Progenitor cell of endocrine pancreas (in vitro differentiated cells): ENCODE measurements around the gene FGF9. TPM values are rescaled to one million over a fixed set of nuclear protein-coding genes. Genes with fewer than 3 reads are reported as not detected.

Experiments
- DNase-seq: peaks from one replicate; pipeline ENCODE4 v3.0.0; 2021; ENCODE audit warnings: low spot score; ENCODE audit not compliant: unreplicated experiment
- H3K27ac Mint-ChIP-seq: 2 replicates; pipeline ENCODE4 v1.8.0; 2021; ENCODE audit warnings: mild to moderate bottlenecking, moderate library complexity, mixed read lengths
- H3K27me3 Mint-ChIP-seq: 2 replicates; pipeline ENCODE4 v1.8.0; 2021; ENCODE audit warnings: mixed read lengths
- H3K36me3 Mint-ChIP-seq: 2 replicates; pipeline ENCODE4 v1.8.0; 2022; ENCODE audit warnings: mixed read lengths; ENCODE audit not compliant: insufficient read depth
- H3K4me1 Mint-ChIP-seq: 2 replicates; pipeline ENCODE4 v1.8.0; 2021; ENCODE audit warnings: low read depth, mixed read lengths
- H3K4me3 Mint-ChIP-seq: 2 replicates; pipeline ENCODE4 v1.8.0; 2021; ENCODE audit warnings: low read depth, mild to moderate bottlenecking, moderate library complexity, mixed read lengths
- H3K9me3 Mint-ChIP-seq: 2 replicates; pipeline ENCODE4 v1.8.0; 2021; ENCODE audit warnings: low read depth, mixed read lengths
- CTCF ChIP-seq: fragments of 200-600 bp; sonication (generic); IDR thresholded peaks from one replicate; pipeline ENCODE4 v1.5.0; 2021; ENCODE audit warnings: antibody characterized with exemption, mild to moderate bottlenecking; ENCODE audit not compliant: unreplicated experiment
- total RNA-seq: library from RNA; stranded (reverse); gene quantifications from 2 replicates; pipeline ENCODE4 v1.2.1, GENCODE V29; 2021

FGF9 gene
- total RNA-seq, 1 donor from 2014 or later = 15.9 TPM

- DNase-seq = no peak
- peak; percentile 90 for TF ChIP-seq CTCF
These were observed 32.3 kb upstream of the FGF9 start for GRCh38 chr13:21638319-21639282.

GRCh38 chr13:21639561-21639960 is 31.3 kb upstream of the FGF9 start:
- H3K4me1 Mint-ChIP-seq = peaks cover 3% of the 10 kb centered on the region
- no peaks in the 10 kb centered on the region for H3K36me3 Mint-ChIP-seq
- H3K27me3 Mint-ChIP-seq = peaks cover 3% of the 10 kb centered on the region
- H3K27ac Mint-ChIP-seq = no peak overlapping the region
- H3K9me3 Mint-ChIP-seq = no peaks in the 10 kb centered on the region
- H3K4me3 Mint-ChIP-seq = no peak overlapping the region
- TF ChIP-seq CTCF = no peak
- DNase-seq = no peak

More at GRCh38 chr13:21638319-21639282, 32.3 kb upstream of the FGF9 start:
- Mint-ChIP-seq H3K27me3 (peaks cover 3% of the 10 kb centered on the region), H3K36me3 (no peaks in the 10 kb centered on the region), H3K4me1 (peaks cover 3% of the 10 kb centered on the region), H3K4me3 (no peak overlapping the region), H3K27ac (no peak overlapping the region), H3K9me3 (no peaks in the 10 kb centered on the region)

- H3K9me3 Mint-ChIP-seq = no peaks in the 10 kb centered on the region
- no peak overlapping the region for H3K4me3 Mint-ChIP-seq
- H3K27me3 Mint-ChIP-seq = peaks cover 3% of the 10 kb centered on the region
- no peaks in the 10 kb centered on the region for H3K36me3 Mint-ChIP-seq
- no peak overlapping the region for H3K27ac Mint-ChIP-seq
- H3K4me1 Mint-ChIP-seq = peaks cover 3% of the 10 kb centered on the region
- DNase-seq = no peak
- no peak for TF ChIP-seq CTCF
These were observed 29.2 kb upstream of the FGF9 start for GRCh38 chr13:21641629-21642028.

GRCh38 chr13:21657538-21657937 is 13.3 kb upstream of the FGF9 start:
- Mint-ChIP-seq H3K27ac (no peak overlapping the region), H3K9me3 (peaks cover 7% of the 10 kb centered on the region), H3K36me3 (peaks cover 5% of the 10 kb centered on the region), H3K4me1 (no peaks in the 10 kb centered on the region), H3K4me3 (no peak overlapping the region), H3K27me3 (peaks cover 5% of the 10 kb centered on the region)
- no peak for DNase-seq
- no peak for TF ChIP-seq CTCF

- DNase-seq = no peak
- H3K27me3 Mint-ChIP-seq = peaks cover 5% of the 10 kb centered on the region
- no peaks in the 10 kb centered on the region for H3K4me1 Mint-ChIP-seq
- H3K27ac Mint-ChIP-seq = no peak overlapping the region
- TF ChIP-seq CTCF = no peak
- H3K4me3 Mint-ChIP-seq = no peak overlapping the region
- peaks cover 5% of the 10 kb centered on the region for H3K36me3 Mint-ChIP-seq
- peaks cover 7% of the 10 kb centered on the region for H3K9me3 Mint-ChIP-seq
These were observed 11.8 kb upstream of the FGF9 start for GRCh38 chr13:21659087-21659486.
